Measurements from ENCODE around the gene FGFR2.

The FGFR2 gene

GRCh38 chr10:121598263-121599249 lies at the start of gene FGFR2:
Gene FGFR2 (minus strand): TSS chr10:121598444. CDS start chr10:121593817, 4,627 bp downstream.
- no peak for DNase-seq

GRCh38 chr10:121647401-121647800 lies 49.2 kb upstream of the FGFR2 start:
- DNase-seq, result no peak

- no peak for DNase-seq
Measured at GRCh38 chr10:121645696-121646095, 47.5 kb upstream of the FGFR2 start.

- DNase-seq, result no peak
Measured at GRCh38 chr10:121644501-121644900, 46.3 kb upstream of the FGFR2 start.

GRCh38 chr10:121640266-121640665 lies 42.0 kb upstream of the FGFR2 start:
- no peak for DNase-seq

- no peak for DNase-seq
Measured at GRCh38 chr10:121639416-121639815, 41.2 kb upstream of the FGFR2 start.

- no peak for DNase-seq
Measured at GRCh38 chr10:121637437-121637836, 39.2 kb upstream of the FGFR2 start.

GRCh38 chr10:121633056-121633455 lies 34.8 kb upstream of the FGFR2 start:
- DNase-seq, result no peak

- no peak for DNase-seq
Measured at GRCh38 chr10:121631365-121632029, 33.3 kb upstream of the FGFR2 start.

- DNase-seq, result no peak
Measured at GRCh38 chr10:121628859-121629258, 30.6 kb upstream of the FGFR2 start.

GRCh38 chr10:121627876-121628581 lies 29.8 kb upstream of the FGFR2 start:
- DNase-seq, result no peak

- DNase-seq, result no peak
Measured at GRCh38 chr10:121624836-121625486, 26.7 kb upstream of the FGFR2 start.

GRCh38 chr10:121618906-121619305 lies 20.7 kb upstream of the FGFR2 start:
- DNase-seq, result no peak

- DNase-seq, result no peak
Measured at GRCh38 chr10:121617176-121617575, 18.9 kb upstream of the FGFR2 start.

- DNase-seq, result no peak
Measured at GRCh38 chr10:121616291-121616690, 18.0 kb upstream of the FGFR2 start.

- no peak for DNase-seq
Measured at GRCh38 chr10:121615836-121616235, 17.6 kb upstream of the FGFR2 start.

GRCh38 chr10:121615435-121615793 lies 17.2 kb upstream of the FGFR2 start:
- DNase-seq, result no peak

GRCh38 chr10:121614613-121615434 lies 16.6 kb upstream of the FGFR2 start:
- DNase-seq, result no peak

GRCh38 chr10:121613456-121613855 lies 15.2 kb upstream of the FGFR2 start:
- no peak for DNase-seq

GRCh38 chr10:121611393-121612159 lies 13.3 kb upstream of the FGFR2 start:
- no peak for DNase-seq

GRCh38 chr10:121610798-121611323 lies 12.6 kb upstream of the FGFR2 start:
- no peak for DNase-seq

All from CD4-positive, alpha-beta T cell treated with Interleukin-4 for 4 hours (primary cell).